IPS-20b (cell line): ENCODE measurements around the gene E2F1.

ENCODE experiments used
- H3K27ac ChIP-seq: one replicate; pipeline ENCODE4 v1.5.1; 2013; ENCODE audit warnings: low read length
- H3K27me3 ChIP-seq: 2 replicates; pipeline ENCODE4 v1.6.1; 2013; ENCODE audit warnings: mild to moderate bottlenecking, low read length, inconsistent platforms; ENCODE audit not compliant: insufficient read depth
- H3K36me3 ChIP-seq: 2 replicates; pipeline ENCODE4 v1.6.1; 2013; ENCODE audit warnings: low read depth, mild to moderate bottlenecking, inconsistent platforms, low read length, moderate library complexity; ENCODE audit not compliant: insufficient read depth
- H3K4me1 ChIP-seq: 2 replicates; pipeline ENCODE4 v1.6.1; 2013; ENCODE audit warnings: mild to moderate bottlenecking, control low read depth, inconsistent platforms, low read length, moderate library complexity; ENCODE audit not compliant: insufficient read depth
- H3K4me3 ChIP-seq: 2 replicates; pipeline ENCODE4 v1.5.1; 2013; ENCODE audit warnings: mild to moderate bottlenecking, low read length, inconsistent platforms
- H3K9ac ChIP-seq: 2 replicates; pipeline ENCODE4 v1.6.1; 2013; ENCODE audit warnings: low read depth, mild to moderate bottlenecking, inconsistent platforms, low read length, moderate library complexity
- H3K9me3 ChIP-seq: 2 replicates; pipeline ENCODE4 v1.6.1; 2013; ENCODE audit warnings: mild to moderate bottlenecking, low read depth, low read length, inconsistent platforms; ENCODE audit not compliant: insufficient read depth

The E2F1 gene

GRCh38 chr20:33681728-33682353 lies 4.3 kb downstream of the E2F1 start:
- peaks cover 4% of the 10 kb centered on the region; the same call in 1 of the 2 replicates for H3K4me1 ChIP-seq
- H3K27me3 ChIP-seq, result no peaks in the 10 kb centered on the region
- H3K36me3 ChIP-seq, result peaks cover 45% of the 10 kb centered on the region
- no peak overlapping the region for H3K4me3 ChIP-seq
- H3K27ac ChIP-seq, result no peak overlapping the region
- H3K9ac ChIP-seq, result no peak overlapping the region
- no peaks in the 10 kb centered on the region for H3K9me3 ChIP-seq

GRCh38 chr20:33681288-33681687 lies 4.9 kb downstream of the E2F1 start:
- Histone ChIP-seq H3K36me3 (peaks cover 50% of the 10 kb centered on the region), H3K9me3 (no peaks in the 10 kb centered on the region), H3K27me3 (no peaks in the 10 kb centered on the region), H3K4me3 (no peak overlapping the region), H3K4me1 (peaks cover 2% of the 10 kb centered on the region; the same call in 1 of the 2 replicates), H3K9ac (no peak overlapping the region), H3K27ac (no peak overlapping the region)

DNA sequence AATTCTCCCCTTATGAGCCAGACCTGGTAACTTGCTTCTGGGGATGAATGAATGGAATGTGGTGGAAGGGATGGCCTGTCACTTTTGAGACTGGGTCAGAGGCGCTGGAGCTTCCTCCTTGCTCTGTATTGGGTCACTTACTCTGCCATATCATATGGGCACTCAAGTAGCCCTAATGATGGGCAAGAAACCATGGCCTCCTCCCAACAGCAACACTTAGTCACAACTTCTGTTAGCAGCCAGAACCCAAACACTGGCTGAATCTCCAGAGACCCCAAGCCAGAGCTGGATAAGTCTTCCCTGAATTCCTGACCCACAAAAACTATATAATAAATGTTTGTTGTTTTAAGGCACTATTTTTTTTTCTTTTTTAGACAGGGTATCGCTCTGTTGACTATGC lies 5.5 kb downstream of the E2F1 start:
- no peak overlapping the region for H3K27ac ChIP-seq
- H3K9ac ChIP-seq, result no peak overlapping the region
- peaks cover 52% of the 10 kb centered on the region for H3K36me3 ChIP-seq
- no peaks in the 10 kb centered on the region for H3K27me3 ChIP-seq
- peaks cover 2% of the 10 kb centered on the region; the same call in 1 of the 2 replicates for H3K4me1 ChIP-seq
- H3K9me3 ChIP-seq, result no peaks in the 10 kb centered on the region
- no peak overlapping the region for H3K4me3 ChIP-seq

DNA sequence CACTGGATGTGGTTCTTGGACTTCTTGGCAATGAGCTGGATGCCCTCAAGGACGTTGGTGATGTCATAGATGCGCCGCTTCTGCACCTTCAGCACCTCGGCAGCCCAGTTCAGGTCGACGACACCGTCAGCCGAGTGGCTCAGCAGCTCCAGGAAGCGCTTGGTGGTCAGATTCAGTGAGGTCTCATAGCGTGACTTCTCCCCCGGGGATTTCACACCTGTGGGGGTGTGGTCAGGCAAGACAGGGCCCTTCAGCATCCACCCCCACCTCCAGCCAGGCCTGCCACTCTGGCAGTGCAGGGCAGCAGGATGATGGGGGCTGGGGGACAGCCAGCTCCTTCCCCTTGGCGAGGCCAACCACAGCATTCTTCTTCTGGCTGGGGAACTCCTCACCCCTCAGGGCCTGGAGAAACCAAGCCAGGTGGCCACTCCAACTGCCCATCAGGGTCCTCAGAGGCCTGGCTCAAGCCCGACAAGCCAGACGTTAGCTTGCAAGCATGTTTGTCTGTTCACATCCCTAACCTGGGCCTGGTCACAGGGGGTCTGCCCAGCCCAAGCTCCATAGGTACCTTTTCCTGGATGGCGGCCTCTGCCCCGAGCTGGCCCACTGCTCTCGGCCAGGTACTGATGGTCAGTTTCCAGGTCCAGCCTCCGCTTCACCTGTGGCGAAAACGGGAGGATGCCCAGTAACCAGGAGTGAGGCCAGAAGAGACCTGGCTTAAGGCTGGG lies 6.3 kb downstream of the E2F1 start:
- Histone ChIP-seq H3K4me3 (no peak overlapping the region), H3K9me3 (no peaks in the 10 kb centered on the region), H3K9ac (no peak overlapping the region), H3K27ac (no peak overlapping the region), H3K4me1 (peaks cover 9% of the 10 kb centered on the region), H3K27me3 (no peaks in the 10 kb centered on the region), H3K36me3 (peaks cover 52% of the 10 kb centered on the region)

GRCh38 chr20:33677991-33678702 lies 8.0 kb downstream of the E2F1 start:
- Histone ChIP-seq H3K4me3 (no peak overlapping the region), H3K4me1 (peaks cover 14% of the 10 kb centered on the region), H3K27ac (no peak overlapping the region), H3K9me3 (no peaks in the 10 kb centered on the region), H3K9ac (no peak overlapping the region), H3K27me3 (no peaks in the 10 kb centered on the region), H3K36me3 (peaks cover 52% of the 10 kb centered on the region)

GRCh38 chr20:33676652-33677645 lies 9.2 kb downstream of the E2F1 start:
- Histone ChIP-seq H3K36me3 (peaks cover 46% of the 10 kb centered on the region), H3K4me1 (peaks cover 17% of the 10 kb centered on the region)

DNA sequence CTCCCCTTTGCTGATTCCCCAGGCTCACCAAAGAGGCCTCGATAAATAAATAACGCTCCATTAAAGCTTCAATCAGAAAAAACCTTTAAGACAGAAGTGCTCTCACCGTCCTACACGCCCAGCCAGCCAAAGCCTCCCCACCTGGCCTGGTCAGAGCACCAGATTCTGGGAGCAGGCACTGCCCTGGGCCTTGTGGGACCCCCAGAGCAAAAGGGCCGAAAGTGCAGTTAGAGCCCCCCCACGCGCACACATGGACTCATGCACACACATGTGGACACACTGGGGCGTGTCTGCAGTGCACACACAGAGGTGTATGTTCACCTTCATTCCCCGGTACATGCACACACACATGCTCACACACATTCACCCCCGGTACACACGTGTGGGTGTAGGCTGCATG lies 10.1 kb downstream of the E2F1 start:
- no peaks in the 10 kb centered on the region for H3K9me3 ChIP-seq
- no peak overlapping the region for H3K27ac ChIP-seq
- peaks cover 52% of the 10 kb centered on the region for H3K36me3 ChIP-seq
- no peak overlapping the region for H3K9ac ChIP-seq
- no peaks in the 10 kb centered on the region for H3K27me3 ChIP-seq
- peaks cover 17% of the 10 kb centered on the region for H3K4me1 ChIP-seq
- H3K4me3 ChIP-seq, result no peak overlapping the region

More at GRCh38 chr20:33676652-33677645, 9.2 kb downstream of the E2F1 start:
- no peaks in the 10 kb centered on the region for H3K9me3 ChIP-seq
- no peak overlapping the region for H3K9ac ChIP-seq
- H3K27ac ChIP-seq, result no peak overlapping the region
- no peaks in the 10 kb centered on the region for H3K27me3 ChIP-seq
- H3K4me3 ChIP-seq, result no peak overlapping the region

DNA sequence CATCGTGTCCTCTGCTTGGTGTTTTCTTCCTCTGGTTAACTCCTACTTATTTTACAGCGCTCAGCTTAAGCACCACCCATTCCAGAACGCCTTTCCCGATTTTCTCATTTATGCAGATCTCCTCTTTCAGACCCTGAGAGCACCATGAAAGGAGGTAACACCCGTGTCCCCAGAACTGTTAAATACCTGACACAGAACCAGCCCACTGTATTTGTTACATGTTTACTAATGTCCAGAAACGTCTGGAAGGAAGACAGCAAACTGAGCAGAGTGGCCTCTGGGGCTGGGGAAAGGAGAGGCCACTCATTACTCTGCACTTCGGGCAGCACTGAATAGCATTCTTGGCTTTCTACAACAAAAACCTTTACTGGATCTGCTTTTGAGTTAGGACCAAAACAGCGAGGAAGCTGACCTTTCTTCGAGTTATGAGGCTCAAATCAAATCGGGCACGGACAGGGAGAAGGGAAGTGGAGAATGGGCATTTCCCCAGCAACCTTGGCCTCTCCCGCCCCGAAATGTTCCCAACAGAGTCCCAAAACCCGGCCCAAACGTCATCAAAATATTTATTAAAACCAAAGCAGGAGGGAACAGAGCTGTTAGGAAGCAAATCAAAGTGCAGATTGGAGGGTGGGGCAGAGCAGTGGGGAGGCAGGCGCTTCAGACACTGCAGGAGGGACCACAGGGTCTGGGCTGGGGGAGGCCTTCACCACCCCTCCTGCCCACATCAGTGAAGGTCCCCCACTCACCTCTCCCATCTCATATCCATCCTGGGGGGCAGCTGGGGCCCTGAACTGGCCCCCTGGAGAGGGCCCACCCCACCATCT lies 10.8 kb downstream of the E2F1 start:
- peaks cover 53% of the 10 kb centered on the region for H3K36me3 ChIP-seq
- H3K27ac ChIP-seq, result no peak overlapping the region
- H3K4me1 ChIP-seq, result peaks cover 17% of the 10 kb centered on the region
- H3K4me3 ChIP-seq, result peak overlapping the region; percentile 84
- H3K9me3 ChIP-seq, result no peaks in the 10 kb centered on the region
- H3K9ac ChIP-seq, result peak overlapping the region; percentile 80; the same call in 1 of the 2 replicates
- H3K27me3 ChIP-seq, result no peaks in the 10 kb centered on the region

DNA sequence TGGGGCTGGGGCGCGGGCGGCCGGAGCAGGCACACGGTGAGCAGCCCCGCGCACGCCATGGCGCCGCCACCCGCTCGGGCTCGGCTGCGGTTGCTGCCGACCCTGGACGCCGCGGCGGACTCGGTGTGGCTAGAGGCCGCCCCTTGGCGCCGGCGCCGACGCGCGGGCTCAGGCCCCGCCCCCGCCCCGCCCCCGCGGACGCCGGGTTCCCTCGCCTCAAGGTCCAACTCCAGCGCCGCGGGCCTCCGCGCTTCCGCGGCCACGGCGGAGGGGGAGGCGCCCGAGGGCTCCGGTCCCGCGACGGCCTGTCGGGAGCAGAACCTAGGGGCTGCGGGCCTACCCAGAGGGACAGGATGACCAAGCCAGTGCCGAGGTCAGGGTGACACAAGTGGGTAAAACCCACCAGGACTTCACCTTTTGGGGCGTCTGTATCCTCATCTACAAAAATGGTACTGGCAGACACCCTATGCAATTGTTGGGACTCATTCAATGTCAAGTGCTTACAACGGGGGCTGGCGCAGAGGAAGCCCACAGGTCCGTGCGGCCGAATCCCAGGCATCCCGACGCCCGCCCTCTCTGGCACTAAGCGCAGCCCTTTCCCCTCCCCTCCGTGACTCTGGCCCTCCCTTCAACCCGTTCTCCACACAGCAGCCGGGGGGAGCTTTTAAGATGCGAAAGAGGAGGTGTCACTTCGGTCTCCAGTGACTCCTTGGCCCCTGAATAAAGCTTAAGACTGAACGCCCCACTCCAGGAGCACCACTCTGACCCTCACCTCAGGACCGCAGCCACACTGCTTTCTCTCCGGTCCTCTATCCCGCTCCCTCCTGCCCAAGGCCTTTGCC lies 11.7 kb downstream of the E2F1 start, which contains the start of gene NECAB3:
TSS of gene NECAB3 (minus strand) at position 135 of the 842 bp plus-strand sequence. CDS start at position 59, 76 bp downstream.
- H3K36me3 ChIP-seq, result peaks cover 45% of the 10 kb centered on the region
- H3K9ac ChIP-seq, result peak within 1 kb of the TSS; percentile 80
- peak within 1 kb of the TSS; percentile 28 for H3K27ac ChIP-seq
- H3K4me1 ChIP-seq, result peaks cover 17% of the 10 kb centered on the region
- no peaks in the 10 kb centered on the region for H3K9me3 ChIP-seq
- H3K27me3 ChIP-seq, result no peaks in the 10 kb centered on the region
- H3K4me3 ChIP-seq, result peak within 1 kb of the TSS; percentile 84
